Suprapubic skin (tissue), 4 donors: ENCODE data around the gene MDFI. TPM values are rescaled to one million over a fixed set of nuclear protein-coding genes. Genes with fewer than 3 reads are reported as not detected.
A peak's percentile ranks its signal among the peaks of the same experiment; 100 is the strongest.

ENCODE experiments used
- DNase-seq, 2 donors: peaks; one replicate each; pipeline ENCODE4 v3.0.0-alpha.2; 2019; ENCODE audit warnings: low spot score in 2 of 2
- H3K27ac ChIP-seq: fragments of 200-600 bp; sonication (generic); one replicate; pipeline ENCODE4 v1.5.1; 2019
- H3K27me3 ChIP-seq: fragments of 200-600 bp; sonication (generic); one replicate; pipeline ENCODE4 v1.5.1; 2019
- H3K36me3 ChIP-seq: fragments of 200-600 bp; sonication (generic); one replicate; pipeline ENCODE4 v1.5.1; 2019
- H3K4me1 ChIP-seq: fragments of 200-600 bp; sonication (generic); one replicate; pipeline ENCODE4 v1.5.1; 2019
- H3K4me3 ChIP-seq: fragments of 200-600 bp; sonication (generic); one replicate; pipeline ENCODE4 v1.5.1; 2019; ENCODE audit warnings: mild to moderate bottlenecking
- H3K9me3 ChIP-seq: fragments of 200-600 bp; sonication (generic); one replicate; pipeline ENCODE4 v1.5.1; 2019
- EP300 ChIP-seq: sonication (generic); formaldehyde crosslinking; IDR thresholded peaks from one replicate; pipeline ENCODE4 v1.6.1; 2017; ENCODE audit warnings: antibody characterized with exemption
- POLR2A ChIP-seq, 2 donors: fragments of 450-650 bp; IDR thresholded peaks; one replicate each; pipeline ENCODE4 v1.6.1; 2017; ENCODE audit warnings: antibody characterized with exemption in 2 of 2, mild to moderate bottlenecking in 2 of 2, moderate library complexity in 2 of 2
- POLR2AphosphoS5 ChIP-seq, 3 donors: sonication (generic); formaldehyde crosslinking; IDR thresholded peaks; one replicate each; pipeline ENCODE4 v1.6.1; 2017; ENCODE audit warnings: antibody characterized with exemption in 3 of 3
- WGBS: methylation state at CpG from one replicate; pipeline ENCODE4 v1.1.5; 2018; 5-methylcytosine and 5-hydroxymethylcytosine counted together
- total RNA-seq, 4 donors: library from RNA; depleted of rRNA; stranded (reverse); fragments of >200 nt; gene quantifications; one replicate each; pipeline ENCODE4 v1.1.0, GENCODE V29; 2016
- TF ChIP-seq, protein P1 (sequence below), 2 donors: fragments of 200-600 bp in 1 of 2; fragments of 450-650 bp in 1 of 2; sonication (generic) in 1 of 2; IDR thresholded peaks; one replicate each; pipeline ENCODE4 v1.5.1; 2016 to 2019; ENCODE audit warnings: antibody characterized with exemption in 2 of 2, mild to moderate bottlenecking in 1 of 2, moderate library complexity in 1 of 2

Gene MDFI, protein sequence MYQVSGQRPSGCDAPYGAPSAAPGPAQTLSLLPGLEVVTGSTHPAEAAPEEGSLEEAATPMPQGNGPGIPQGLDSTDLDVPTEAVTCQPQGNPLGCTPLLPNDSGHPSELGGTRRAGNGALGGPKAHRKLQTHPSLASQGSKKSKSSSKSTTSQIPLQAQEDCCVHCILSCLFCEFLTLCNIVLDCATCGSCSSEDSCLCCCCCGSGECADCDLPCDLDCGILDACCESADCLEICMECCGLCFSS
- total RNA-seq: 10 to 100 TPM; 21.7 to 51.8 (median 31.4) TPM

DNA sequence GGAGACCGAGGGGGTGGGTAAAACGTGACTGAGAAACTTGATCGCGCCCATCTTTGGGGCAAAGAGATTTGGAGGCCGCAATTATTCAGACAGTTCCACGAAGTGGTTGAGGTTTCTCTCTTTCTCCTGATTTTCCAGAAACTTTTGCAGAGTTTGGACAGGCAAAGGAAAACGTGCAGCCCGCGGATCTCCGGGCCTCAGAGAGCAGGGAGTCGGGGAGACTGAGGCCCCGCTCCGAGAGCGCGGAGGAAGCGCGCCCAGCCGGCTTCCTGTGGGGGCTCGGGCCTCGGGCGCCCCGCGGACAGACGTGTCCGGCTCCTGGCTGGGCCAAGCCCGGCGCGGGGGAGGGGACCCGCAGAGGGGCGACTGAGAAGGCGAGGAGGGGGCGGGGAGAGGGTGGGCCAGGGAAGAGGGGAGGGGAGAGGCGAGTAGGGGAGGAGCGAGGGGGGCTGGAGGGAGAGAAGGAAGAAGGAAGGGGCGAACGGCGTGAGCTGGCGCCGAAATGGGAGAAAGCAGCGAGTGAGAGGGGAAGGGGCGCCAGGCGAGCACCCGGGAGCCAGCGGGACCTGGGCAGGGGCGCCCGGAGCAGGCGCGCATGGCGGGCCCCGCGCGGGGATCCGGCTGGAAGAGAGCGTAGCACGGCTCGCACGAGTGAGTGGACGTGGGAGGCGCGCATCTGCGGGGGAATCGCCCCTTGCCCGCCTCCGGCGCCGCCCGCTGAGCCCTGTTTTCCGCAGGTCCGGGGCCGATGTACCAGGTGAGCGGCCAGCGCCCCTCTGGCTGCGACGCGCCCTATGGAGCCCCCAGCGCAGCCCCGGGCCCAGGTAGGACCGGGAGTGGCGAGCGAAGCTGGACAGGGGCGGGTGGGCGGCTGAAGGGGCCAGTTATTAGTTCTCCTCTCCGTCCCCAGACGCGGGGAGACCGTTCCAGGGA is at the start of gene MDFI:
MDFI (plus strand) TSS at position 467 of the 933 bp plus-strand sequence; CDS start at position 749, 282 bp downstream.
- no peak for TF ChIP-seq POLR2A (IDR thresholded peaks at IDR 0.05)
- H3K4me1 ChIP-seq: peaks cover 39% of the 10 kb centered on the region
- no peaks in the 10 kb centered on the region for H3K9me3 ChIP-seq
- no peak for DNase-seq
- WGBS: 17% methylated on average over 46 of the region's 86 CpGs
- H3K36me3 ChIP-seq: no peaks in the 10 kb centered on the region
- peaks cover 26% of the 10 kb centered on the region for H3K27me3 ChIP-seq
- H3K4me3 ChIP-seq: peak within 1 kb of the TSS; percentile 60
- H3K27ac ChIP-seq: peak within 1 kb of the TSS; percentile 63

DNA sequence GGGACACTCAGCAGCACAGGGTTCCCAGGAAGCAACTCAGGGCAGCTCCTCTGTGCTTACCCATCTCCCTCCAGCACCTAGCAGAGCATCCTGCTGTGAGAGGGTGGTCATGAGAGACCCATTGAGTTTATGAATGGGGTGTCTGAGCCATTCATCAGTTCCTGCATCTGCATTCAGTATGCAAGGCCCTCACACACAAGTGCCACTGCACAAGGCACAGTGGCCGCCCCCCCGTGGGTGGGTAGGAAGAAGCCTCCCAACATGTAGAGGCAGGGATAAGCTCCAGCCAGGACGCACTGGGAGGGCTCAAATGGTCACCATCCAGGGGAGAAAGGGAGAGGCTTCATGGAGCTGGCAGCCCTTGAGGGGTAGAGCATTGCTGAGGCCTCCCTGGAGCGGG is 49.0 kb upstream of the MDFI start:
- Histone ChIP-seq H3K4me3 (no peak overlapping the region), H3K36me3 (peaks cover 50% of the 10 kb centered on the region), H3K9me3 (no peaks in the 10 kb centered on the region), H3K27ac (no peak overlapping the region), H3K4me1 (peaks cover 9% of the 10 kb centered on the region), H3K27me3 (no peaks in the 10 kb centered on the region)
- WGBS: 64% methylated on average over 3 of the region's 4 CpGs
- TF ChIP-seq EP300 (no peak), POLR2A (IDR thresholded peaks at IDR 0.05) (no peak), POLR2AphosphoS5 (IDR thresholded peaks at IDR 0.05) (no peak)
- TF ChIP-seq, protein P1, sequence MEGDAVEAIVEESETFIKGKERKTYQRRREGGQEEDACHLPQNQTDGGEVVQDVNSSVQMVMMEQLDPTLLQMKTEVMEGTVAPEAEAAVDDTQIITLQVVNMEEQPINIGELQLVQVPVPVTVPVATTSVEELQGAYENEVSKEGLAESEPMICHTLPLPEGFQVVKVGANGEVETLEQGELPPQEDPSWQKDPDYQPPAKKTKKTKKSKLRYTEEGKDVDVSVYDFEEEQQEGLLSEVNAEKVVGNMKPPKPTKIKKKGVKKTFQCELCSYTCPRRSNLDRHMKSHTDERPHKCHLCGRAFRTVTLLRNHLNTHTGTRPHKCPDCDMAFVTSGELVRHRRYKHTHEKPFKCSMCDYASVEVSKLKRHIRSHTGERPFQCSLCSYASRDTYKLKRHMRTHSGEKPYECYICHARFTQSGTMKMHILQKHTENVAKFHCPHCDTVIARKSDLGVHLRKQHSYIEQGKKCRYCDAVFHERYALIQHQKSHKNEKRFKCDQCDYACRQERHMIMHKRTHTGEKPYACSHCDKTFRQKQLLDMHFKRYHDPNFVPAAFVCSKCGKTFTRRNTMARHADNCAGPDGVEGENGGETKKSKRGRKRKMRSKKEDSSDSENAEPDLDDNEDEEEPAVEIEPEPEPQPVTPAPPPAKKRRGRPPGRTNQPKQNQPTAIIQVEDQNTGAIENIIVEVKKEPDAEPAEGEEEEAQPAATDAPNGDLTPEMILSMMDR (IDR thresholded peaks at IDR 0.05): no peak
- no peak for DNase-seq

- TF ChIP-seq, protein P1 (IDR thresholded peaks at IDR 0.05): no peak
- TF ChIP-seq POLR2A (IDR thresholded peaks at IDR 0.05): no peak
- peaks cover 54% of the 10 kb centered on the region for H3K36me3 ChIP-seq
- 91% methylated on average over 30 of the region's 39 CpGs for WGBS
Observed at GRCh38 chr6:41589636-41590622, 48.3 kb upstream of the MDFI start.

GRCh38 chr6:41591122-41591521 is 47.1 kb upstream of the MDFI start:
- DNase-seq: no peak
- H3K27ac ChIP-seq: no peak overlapping the region
- no peaks in the 10 kb centered on the region for H3K4me1 ChIP-seq
- no peaks in the 10 kb centered on the region for H3K27me3 ChIP-seq
- WGBS: 97% methylated on average over 5 of the region's 6 CpGs
- peaks cover 63% of the 10 kb centered on the region for H3K36me3 ChIP-seq
- TF ChIP-seq POLR2AphosphoS5 (IDR thresholded peaks at IDR 0.05) (no peak), POLR2A (IDR thresholded peaks at IDR 0.05) (no peak), EP300 (no peak)
- TF ChIP-seq, protein P1 (IDR thresholded peaks at IDR 0.05): no peak
- H3K4me3 ChIP-seq: no peak overlapping the region
- H3K9me3 ChIP-seq: no peaks in the 10 kb centered on the region

More at GRCh38 chr6:41589636-41590622, 48.3 kb upstream of the MDFI start:
- no peaks in the 10 kb centered on the region for H3K27me3 ChIP-seq
- no peaks in the 10 kb centered on the region for H3K9me3 ChIP-seq
- no peak overlapping the region for H3K27ac ChIP-seq
- H3K4me1 ChIP-seq: peaks cover 1% of the 10 kb centered on the region
- no peak for DNase-seq
- no peak overlapping the region for H3K4me3 ChIP-seq

GRCh38 chr6:41591859-41592502 is 46.3 kb upstream of the MDFI start:
- WGBS: 5% methylated on average over 7 of the region's 7 CpGs
- Histone ChIP-seq H3K27ac (no peak overlapping the region), H3K36me3 (peaks cover 65% of the 10 kb centered on the region), H3K4me3 (no peak overlapping the region), H3K9me3 (no peaks in the 10 kb centered on the region), H3K27me3 (no peaks in the 10 kb centered on the region), H3K4me1 (no peaks in the 10 kb centered on the region)
- peak in 1 of 2 donors; percentile 82 for DNase-seq
- TF ChIP-seq, protein P1 (IDR thresholded peaks at IDR 0.05): peak; percentile 89 to 93
- TF ChIP-seq EP300: no peak
- TF ChIP-seq POLR2AphosphoS5 (IDR thresholded peaks at IDR 0.05): no peak
